HL-60 (cell line): Measurements from ENCODE around the gene MAPT.

ENCODE experiments used
- DNase-seq, 2 experiments: peaks; one replicate each; pipeline ENCODE4 v3.0.0-alpha.2; 2010 to 2020; ENCODE audit warnings: low read depth in 1 of 2, low spot score in 1 of 2
- H3K27ac ChIP-seq: fragments of 250-450 bp; sonication (Bioruptor Pico); replicated peaks from 2 replicates; pipeline ENCODE4 v1.5.1; 2020; ENCODE audit warnings: mild to moderate bottlenecking, moderate library complexity
- H3K27me3 ChIP-seq: fragments of 250-450 bp; sonication (Bioruptor Pico); 2 replicates; pipeline ENCODE4 v1.5.1; 2021; ENCODE audit warnings: mild to moderate bottlenecking, moderate library complexity; ENCODE audit not compliant: insufficient read depth, poor library complexity, severe bottlenecking
- H3K4me3 ChIP-seq: replicated peaks from 2 replicates; pipeline ENCODE4 v1.5.1; 2011; ENCODE audit warnings: mild to moderate bottlenecking, control low read depth, low read length; ENCODE audit not compliant: insufficient read depth
- GABPA ChIP-seq: IDR thresholded peaks from 2 replicates; pipeline ENCODE4 v1.6.1; 2012; ENCODE audit warnings: low read depth
- POLR2AphosphoS5 ChIP-seq: IDR thresholded peaks from 2 replicates; pipeline ENCODE4 v1.6.1; 2012; ENCODE audit warnings: low read depth
- SPI1 ChIP-seq: IDR thresholded peaks from 2 replicates; pipeline ENCODE4 v1.6.1; 2012; ENCODE audit warnings: low read depth, mild to moderate bottlenecking, borderline replicate concordance
- TF ChIP-seq, protein P1 (sequence below): IDR thresholded peaks from 2 replicates; pipeline ENCODE4 v1.6.1; 2012; ENCODE audit warnings: low read depth; ENCODE audit not compliant: insufficient replicate concordance
- TF ChIP-seq, protein P2 (sequence below): IDR thresholded peaks from one replicate; pipeline ENCODE4 v1.5.1; 2011; ENCODE audit warnings: low read length, control low read depth, inconsistent platforms; ENCODE audit not compliant: insufficient read depth

Gene MAPT

DNA sequence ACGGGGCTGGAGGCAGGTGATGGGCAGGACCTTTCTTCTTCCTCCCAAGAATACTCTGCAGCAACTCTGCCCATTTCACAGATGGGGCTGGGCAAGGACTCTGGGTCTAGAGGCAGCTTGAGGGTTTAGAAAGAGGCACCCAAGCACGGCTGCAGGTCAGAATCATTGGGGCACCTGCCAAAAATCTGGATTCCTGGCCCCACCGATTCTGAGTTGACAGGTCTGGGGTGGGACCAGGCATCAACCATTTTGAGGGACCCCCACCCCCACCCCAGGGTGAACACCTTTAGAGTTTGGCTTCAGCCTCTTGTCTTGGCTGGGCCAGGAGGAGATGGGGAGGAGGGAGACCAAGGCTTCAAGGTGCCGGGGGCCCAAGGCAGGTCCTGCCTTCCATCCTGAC is 44.3 kb upstream of the MAPT start:
- Histone ChIP-seq H3K27ac (no peak overlapping the region), H3K27me3 (peaks cover 4% of the 10 kb centered on the region), H3K4me3 (no peak overlapping the region)
- TF ChIP-seq GABPA (no peak), POLR2AphosphoS5 (no peak), SPI1 (no peak)
- TF ChIP-seq, protein P1, sequence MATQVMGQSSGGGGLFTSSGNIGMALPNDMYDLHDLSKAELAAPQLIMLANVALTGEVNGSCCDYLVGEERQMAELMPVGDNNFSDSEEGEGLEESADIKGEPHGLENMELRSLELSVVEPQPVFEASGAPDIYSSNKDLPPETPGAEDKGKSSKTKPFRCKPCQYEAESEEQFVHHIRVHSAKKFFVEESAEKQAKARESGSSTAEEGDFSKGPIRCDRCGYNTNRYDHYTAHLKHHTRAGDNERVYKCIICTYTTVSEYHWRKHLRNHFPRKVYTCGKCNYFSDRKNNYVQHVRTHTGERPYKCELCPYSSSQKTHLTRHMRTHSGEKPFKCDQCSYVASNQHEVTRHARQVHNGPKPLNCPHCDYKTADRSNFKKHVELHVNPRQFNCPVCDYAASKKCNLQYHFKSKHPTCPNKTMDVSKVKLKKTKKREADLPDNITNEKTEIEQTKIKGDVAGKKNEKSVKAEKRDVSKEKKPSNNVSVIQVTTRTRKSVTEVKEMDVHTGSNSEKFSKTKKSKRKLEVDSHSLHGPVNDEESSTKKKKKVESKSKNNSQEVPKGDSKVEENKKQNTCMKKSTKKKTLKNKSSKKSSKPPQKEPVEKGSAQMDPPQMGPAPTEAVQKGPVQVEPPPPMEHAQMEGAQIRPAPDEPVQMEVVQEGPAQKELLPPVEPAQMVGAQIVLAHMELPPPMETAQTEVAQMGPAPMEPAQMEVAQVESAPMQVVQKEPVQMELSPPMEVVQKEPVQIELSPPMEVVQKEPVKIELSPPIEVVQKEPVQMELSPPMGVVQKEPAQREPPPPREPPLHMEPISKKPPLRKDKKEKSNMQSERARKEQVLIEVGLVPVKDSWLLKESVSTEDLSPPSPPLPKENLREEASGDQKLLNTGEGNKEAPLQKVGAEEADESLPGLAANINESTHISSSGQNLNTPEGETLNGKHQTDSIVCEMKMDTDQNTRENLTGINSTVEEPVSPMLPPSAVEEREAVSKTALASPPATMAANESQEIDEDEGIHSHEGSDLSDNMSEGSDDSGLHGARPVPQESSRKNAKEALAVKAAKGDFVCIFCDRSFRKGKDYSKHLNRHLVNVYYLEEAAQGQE, result no peak
- TF ChIP-seq, protein P2, sequence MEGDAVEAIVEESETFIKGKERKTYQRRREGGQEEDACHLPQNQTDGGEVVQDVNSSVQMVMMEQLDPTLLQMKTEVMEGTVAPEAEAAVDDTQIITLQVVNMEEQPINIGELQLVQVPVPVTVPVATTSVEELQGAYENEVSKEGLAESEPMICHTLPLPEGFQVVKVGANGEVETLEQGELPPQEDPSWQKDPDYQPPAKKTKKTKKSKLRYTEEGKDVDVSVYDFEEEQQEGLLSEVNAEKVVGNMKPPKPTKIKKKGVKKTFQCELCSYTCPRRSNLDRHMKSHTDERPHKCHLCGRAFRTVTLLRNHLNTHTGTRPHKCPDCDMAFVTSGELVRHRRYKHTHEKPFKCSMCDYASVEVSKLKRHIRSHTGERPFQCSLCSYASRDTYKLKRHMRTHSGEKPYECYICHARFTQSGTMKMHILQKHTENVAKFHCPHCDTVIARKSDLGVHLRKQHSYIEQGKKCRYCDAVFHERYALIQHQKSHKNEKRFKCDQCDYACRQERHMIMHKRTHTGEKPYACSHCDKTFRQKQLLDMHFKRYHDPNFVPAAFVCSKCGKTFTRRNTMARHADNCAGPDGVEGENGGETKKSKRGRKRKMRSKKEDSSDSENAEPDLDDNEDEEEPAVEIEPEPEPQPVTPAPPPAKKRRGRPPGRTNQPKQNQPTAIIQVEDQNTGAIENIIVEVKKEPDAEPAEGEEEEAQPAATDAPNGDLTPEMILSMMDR, result no peak
- DNase-seq, result no peak

DNA sequence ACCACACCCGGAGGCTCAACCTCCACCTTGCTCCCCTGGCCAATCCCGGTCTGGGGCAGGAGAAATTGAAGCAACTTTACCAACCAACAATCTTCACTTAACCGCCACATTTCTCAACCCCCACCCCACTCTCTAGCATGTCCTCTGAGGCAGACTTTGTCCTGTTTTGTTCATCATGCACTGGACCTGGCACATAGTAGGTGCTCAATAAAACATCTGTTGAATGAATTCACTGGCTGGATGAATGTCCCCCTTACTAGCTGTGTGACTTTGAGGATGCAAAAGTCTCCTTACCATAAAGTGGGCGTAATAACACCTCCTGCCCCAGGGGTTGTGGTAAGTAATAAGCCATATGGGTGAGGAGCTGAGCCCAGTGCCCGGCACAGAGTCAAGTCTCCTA is 43.9 kb upstream of the MAPT start:
- H3K27ac ChIP-seq, result no peak overlapping the region
- no peak for DNase-seq
- no peak for TF ChIP-seq POLR2AphosphoS5
- TF ChIP-seq GABPA, result no peak
- TF ChIP-seq, protein P1, result no peak
- no peak for TF ChIP-seq SPI1
- TF ChIP-seq, protein P2, result no peak
- no peak overlapping the region for H3K4me3 ChIP-seq
- peaks cover 4% of the 10 kb centered on the region for H3K27me3 ChIP-seq

DNA sequence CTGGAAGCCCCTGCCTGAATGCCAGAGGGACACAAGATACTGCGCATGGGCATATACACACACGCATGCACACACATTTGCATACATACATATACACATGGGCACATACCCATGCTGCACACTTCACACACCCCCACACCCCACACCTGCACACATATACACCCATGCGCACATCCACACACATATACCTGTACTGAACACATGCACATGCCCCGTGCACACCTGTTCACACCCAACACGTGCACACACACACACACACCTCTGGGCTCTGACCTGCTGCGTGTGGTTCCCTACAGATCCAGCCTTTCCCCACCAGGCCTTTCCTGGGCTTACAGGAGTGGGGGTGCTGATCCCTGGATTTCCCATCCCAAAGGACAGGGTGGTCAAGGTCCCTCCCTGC is 43.3 kb upstream of the MAPT start:
- TF ChIP-seq SPI1, result no peak
- DNase-seq, result no peak
- peaks cover 4% of the 10 kb centered on the region for H3K27me3 ChIP-seq
- H3K27ac ChIP-seq, result no peak overlapping the region
- H3K4me3 ChIP-seq, result no peak overlapping the region

DNA sequence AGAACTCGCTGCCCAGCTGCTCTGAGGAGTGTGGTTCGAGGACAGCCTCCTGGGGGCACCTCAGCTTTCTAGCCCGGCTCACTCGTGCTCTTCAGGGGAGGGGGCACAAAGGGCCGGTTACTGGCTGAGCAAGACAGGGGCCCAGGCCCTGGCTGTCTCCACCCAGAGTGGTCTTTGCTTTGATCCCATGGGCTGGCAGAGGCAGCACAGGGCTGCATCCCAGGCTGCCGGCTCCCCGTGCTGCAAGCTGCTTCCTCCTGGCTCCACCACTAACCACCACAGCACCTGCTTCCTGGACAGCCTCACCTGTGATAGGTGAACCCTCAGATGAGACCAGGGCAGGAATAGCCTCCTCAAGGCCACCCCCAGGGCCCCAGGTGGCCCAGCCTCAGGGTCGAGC is 42.9 kb upstream of the MAPT start:
- no peak for DNase-seq
- H3K4me3 ChIP-seq, result no peak overlapping the region
- TF ChIP-seq, protein P2, result no peak
- TF ChIP-seq GABPA (no peak), POLR2AphosphoS5 (no peak), SPI1 (no peak)
- TF ChIP-seq, protein P1, result no peak

More for the DNA sequence above, 42.9 kb upstream of the MAPT start:
- Histone ChIP-seq H3K27ac (no peak overlapping the region), H3K27me3 (peaks cover 4% of the 10 kb centered on the region)
